GM12864 (cell line): ENCODE data around the gene SLC29A1.
A peak's percentile ranks its signal among the peaks of the same experiment; 100 is the strongest.

ENCODE experiments used
- DNase-seq: peaks from one replicate; pipeline ENCODE4 v3.0.0-alpha.2; 2011; ENCODE audit warnings: low read depth
- H3K4me3 ChIP-seq: 2 replicates; pipeline ENCODE4 v1.5.1; 2011; ENCODE audit warnings: mild to moderate bottlenecking, low read depth, low read length, control low read depth
- CTCF ChIP-seq: IDR thresholded peaks from 2 replicates; pipeline ENCODE4 v1.5.1; 2011; ENCODE audit warnings: low read depth, mild to moderate bottlenecking, moderate library complexity, low read length, control low read depth, inconsistent platforms; ENCODE audit errors: missing control alignments

The SLC29A1 gene

GRCh38 chr6:44268095-44268628, 44.8 kb downstream of the SLC29A1 start:
- peak; percentile 96 for TF ChIP-seq CTCF
- no peak for DNase-seq
- no peak overlapping the region for H3K4me3 ChIP-seq

- no peak for DNase-seq
- no peak overlapping the region for H3K4me3 ChIP-seq
- no peak for TF ChIP-seq CTCF
These were observed 46.0 kb downstream of the SLC29A1 start for GRCh38 chr6:44269178-44269920.

GRCh38 chr6:44269921-44270525, 46.6 kb downstream of the SLC29A1 start, which contains the start of gene TMEM151B:
TSS of gene TMEM151B (plus strand) at chr6:44270450. CDS start at chr6:44270743, 293 bp downstream.
- no peak within 1 kb of the TSS for H3K4me3 ChIP-seq
- no peak for DNase-seq
- TF ChIP-seq CTCF, result no peak

- no peak for TF ChIP-seq CTCF
- no peak for DNase-seq
- H3K4me3 ChIP-seq, result no peak overlapping the region
These were observed 47.4 kb downstream of the SLC29A1 start for GRCh38 chr6:44270526-44271405.

GRCh38 chr6:44271406-44271723, 48.0 kb downstream of the SLC29A1 start:
- no peak for DNase-seq
- no peak overlapping the region for H3K4me3 ChIP-seq
- no peak for TF ChIP-seq CTCF

GRCh38 chr6:44271914-44272313, 48.5 kb downstream of the SLC29A1 start:
- no peak for TF ChIP-seq CTCF
- DNase-seq, result no peak
- H3K4me3 ChIP-seq, result no peak overlapping the region
